AML-193 (cell line): Measurements from ENCODE around the gene GPC5.
"Not testable (repeated sequence)": the region's sequence is repeated elsewhere in the genome, so short reads cannot be mapped to it uniquely, and the experiment has no call there.

Experiments used
- DNase-seq, 2 experiments: peaks; one replicate each; lab custom pipeline; 2025; lab: John Stamatoyannopoulos, UW

The GPC5 gene

DNA sequence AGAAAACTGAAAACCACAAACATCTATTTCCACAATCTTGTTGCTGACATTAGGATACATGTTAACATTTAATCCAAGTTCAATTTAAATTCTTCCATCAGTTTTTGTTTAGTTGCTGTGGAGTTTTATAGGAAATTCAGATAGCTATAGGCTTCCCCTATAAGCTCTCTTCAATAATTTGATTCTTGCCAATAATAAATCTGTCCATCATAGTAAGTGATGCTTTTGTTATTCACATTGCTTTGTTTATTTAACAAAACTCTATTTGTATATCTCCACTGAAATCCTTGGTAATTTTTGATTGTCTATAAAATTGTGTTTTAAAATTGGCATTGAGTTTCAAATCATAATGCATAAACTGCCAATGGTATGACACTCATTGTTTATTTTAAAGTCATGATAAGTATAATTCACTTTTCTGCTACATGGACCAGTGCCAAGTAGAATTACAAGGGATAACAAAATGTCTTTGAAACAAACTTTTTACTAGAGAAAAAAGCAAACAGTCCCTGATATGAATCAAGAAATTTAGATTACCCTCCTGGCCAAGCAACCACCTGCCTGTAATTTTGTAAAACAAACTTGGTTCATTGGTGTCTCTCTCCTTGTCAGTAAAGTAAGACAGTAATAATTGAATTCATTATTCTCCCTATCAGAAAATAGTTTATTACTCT lies 1250.9 kb downstream of the GPC5 start:
- no peak for DNase-seq

DNA sequence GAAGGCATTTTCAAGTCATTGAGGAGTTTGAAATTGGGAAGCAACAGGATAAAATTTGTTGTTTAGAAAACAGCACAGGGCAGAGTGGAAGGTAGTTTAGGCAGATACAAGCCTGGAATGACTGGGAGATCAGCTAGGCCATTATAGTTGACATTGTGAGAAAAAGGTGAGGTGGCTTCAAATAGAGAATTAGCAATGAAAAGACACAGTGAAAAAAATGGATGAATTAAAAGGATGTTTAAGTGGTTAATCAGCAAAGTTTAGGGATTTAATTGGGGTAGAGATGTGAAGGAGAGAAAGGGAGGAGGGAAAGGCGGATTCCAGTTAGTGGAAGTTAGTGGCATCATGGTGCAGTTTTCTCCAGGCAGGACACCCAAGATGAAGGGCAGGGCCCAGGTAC lies 1257.7 kb downstream of the GPC5 start:
- DNase-seq = no peak

DNA sequence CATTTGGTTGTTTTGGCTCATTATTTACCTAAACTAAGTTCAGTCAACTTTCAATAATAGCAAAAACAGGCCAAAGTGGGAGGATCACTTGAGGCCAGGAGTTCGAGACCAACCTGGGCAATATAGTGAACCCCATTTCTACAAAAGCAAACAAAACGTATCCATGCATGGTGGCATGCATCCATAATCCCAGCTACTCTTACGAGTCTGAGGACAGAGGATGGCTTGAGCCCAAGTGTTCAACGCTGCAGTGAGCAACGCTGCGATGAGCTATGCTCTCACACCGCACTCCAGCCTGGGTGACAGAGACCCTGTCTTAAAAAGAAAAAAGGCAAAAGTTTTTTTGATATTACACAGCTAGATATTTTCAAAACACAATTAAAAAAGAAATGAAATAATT lies 1258.2 kb downstream of the GPC5 start:
- DNase-seq = no peak

DNA sequence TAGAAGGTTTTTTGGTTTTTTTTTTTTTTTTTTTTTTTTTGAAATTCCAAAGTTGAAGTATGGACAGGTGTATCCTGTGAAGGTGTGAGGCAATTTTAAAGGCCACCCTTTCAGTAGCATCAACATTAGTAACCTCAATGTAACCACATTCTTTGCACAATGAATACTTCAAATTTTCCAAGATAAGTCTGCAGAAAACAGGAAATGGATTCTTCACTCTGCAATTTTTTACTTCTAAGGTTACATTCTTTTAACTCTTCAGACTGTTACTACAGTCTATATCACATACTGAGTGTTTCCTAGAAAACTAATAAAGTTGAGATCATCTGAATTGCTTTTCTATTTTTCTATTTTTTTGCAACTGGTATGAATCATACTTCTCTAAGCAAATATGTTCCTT lies 1259.1 kb downstream of the GPC5 start:
- no peak for DNase-seq

DNA sequence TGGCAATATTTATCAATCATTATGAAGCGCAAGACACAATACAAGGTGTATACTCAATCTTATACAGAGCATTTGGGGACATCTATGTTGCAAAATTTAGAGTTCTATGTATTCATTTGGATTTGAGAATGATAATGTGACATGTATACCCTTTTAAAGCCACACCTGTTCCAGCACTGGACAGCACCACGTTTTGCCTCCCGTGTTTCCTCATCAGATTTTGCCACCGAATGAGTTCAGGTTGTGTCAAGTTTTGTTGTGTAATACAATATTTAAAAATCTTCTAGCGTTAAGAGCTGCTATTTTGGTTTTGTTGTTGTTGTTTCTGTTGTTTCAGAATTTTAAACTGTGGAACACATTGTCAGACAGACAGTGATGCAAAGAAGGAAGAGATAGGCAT lies 1259.9 kb downstream of the GPC5 start:
- no peak for DNase-seq

DNA sequence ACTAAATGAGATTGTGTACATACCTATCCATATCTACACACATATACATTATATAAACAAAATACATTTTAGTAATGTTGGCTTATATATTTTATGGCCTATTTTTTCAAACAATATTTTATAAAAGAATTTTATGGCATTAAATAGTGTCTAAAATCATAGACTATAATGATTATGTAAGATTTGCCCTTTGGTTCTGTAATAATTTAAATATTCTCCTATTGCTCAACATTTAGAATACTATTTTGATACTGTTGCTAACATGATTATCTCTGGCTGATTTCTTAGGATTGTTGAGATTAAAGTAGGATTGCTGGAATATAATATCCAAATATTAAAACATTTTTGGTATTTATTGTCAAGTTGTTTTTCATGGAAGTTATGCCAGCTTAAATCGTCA lies 1263.0 kb downstream of the GPC5 start:
- DNase-seq = no peak

DNA sequence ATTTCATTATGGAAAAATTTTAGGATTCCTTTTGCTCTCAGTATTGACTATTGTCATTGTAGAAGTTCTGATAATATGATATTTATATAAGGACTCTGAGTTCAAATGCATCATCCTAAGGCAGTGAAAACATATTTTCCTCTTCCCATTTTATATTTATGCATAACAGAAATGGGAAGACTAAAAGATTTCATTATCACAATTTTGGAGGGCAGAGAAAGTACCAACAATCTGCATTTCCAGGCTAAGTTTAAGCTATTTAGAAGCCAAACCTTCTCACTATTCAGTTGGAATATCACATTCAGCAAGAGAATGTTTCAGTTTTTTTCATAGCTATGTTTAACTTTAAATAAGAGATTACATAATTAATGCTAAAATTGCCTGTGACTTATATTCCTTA lies 1269.7 kb downstream of the GPC5 start:
- DNase-seq = no peak

DNA sequence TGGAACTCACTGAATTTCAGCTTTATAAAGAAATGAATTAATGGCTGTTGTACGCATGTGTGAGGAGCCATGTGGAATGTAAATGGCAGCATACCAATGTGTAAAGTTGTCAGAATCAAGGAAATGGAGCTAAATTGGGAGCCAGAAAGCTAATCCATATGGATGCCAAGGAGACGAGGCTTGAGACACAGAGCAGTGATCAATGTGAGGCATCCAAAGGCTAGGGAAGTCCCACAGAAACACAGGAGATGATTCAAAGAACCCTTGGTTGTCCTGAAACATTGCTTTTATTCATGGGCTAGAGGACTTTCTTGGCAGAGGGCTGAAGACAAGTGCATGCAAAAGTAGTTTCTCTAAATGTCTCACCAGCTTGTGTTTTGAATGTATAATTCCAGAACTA lies 1271.7 kb downstream of the GPC5 start:
- DNase-seq = no peak

DNA sequence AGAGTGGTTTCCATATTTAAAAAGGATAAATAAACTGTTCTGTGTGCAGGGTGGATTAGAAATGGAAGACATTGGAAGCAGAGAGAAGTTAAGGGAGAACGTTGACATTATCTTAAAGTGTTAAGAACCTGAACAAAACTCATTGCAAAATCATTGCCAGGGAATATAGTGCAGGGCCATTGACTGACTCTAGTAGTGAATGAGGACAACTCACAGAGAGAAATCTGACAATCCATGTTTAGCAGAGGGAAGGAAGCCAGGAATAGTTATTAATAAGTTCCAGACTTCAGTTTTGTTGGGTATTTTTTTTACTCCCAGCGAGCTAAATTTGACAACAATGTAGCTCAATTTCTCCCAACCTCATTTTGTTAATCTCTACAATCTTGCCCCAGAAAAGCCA lies 1273.4 kb downstream of the GPC5 start:
- no peak for DNase-seq

DNA sequence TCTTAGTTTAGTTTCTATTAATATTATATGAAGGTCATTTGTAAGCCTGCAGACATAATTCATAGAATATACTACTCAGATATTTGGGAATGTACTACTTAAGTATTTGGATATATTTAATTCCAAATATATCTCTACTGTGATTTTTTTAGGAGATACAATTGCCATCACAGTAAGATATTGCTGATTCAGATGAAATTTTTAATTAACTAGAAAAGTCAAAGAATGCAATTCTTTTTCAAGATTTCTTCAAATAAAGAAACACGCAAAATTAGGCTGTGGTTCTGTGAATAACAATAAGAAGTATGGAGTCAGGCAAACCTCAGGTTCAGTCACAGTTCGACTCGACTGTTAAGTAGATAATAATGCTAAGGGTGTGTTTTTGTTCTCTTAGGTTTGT lies 1277.8 kb downstream of the GPC5 start:
- no peak for DNase-seq

DNA sequence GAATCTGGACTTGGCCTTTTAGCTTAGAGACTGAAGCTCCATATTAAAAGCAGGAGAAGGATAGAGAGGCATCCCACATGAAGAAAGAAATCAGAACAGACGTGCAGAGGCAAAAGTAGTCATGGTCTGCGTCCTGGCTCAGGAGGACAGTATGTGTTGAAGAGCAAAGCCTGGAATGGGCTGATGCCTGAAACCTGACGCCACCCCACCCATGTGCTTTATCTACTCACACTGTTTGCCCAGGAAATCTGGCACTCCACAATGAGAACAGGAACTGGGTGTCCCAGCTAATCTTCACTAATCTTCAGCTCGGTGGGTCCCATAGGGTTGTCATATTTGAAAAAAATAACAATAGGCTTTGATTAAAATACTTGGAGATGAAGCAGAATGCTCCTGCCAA lies 1279.2 kb downstream of the GPC5 start:
- no peak for DNase-seq

DNA sequence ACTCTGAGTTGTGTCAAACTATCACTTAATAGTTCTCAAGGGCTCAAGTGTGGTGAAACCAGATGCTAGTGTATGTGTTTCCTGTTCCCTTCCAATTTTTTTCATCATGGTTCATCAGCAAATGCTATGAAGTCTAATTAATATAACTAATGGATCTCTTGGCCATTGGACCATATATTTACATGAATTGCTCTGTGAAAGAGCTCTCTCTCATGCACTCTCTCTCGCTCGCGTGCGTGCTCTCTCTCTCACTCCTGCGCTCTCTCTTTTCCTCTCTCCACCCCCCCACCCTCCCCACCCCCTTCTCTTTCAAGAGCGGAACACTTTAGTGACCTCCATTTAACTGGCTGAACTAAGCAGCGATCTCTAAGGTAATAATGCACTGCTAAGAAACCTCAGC lies 1281.2 kb downstream of the GPC5 start:
- no peak for DNase-seq

DNA sequence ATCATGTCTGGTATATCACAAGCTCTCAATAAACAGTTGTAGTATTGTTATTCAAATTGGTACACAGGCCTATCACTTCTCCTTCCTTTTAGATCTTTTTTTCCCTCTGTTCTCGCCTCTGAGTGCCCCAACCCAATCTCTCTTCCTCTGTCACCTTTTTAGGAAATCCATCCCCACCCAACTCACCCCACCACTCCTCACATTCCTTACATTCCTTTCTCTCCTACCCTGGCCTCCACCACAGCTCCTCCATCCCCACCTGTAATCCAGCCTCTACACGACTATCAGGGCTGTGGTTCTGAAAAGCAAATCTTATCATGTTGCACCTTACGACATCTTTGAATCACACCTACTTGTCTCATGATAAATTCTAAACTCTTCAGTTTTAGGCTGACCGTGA lies 1282.8 kb downstream of the GPC5 start:
- no peak for DNase-seq

DNA sequence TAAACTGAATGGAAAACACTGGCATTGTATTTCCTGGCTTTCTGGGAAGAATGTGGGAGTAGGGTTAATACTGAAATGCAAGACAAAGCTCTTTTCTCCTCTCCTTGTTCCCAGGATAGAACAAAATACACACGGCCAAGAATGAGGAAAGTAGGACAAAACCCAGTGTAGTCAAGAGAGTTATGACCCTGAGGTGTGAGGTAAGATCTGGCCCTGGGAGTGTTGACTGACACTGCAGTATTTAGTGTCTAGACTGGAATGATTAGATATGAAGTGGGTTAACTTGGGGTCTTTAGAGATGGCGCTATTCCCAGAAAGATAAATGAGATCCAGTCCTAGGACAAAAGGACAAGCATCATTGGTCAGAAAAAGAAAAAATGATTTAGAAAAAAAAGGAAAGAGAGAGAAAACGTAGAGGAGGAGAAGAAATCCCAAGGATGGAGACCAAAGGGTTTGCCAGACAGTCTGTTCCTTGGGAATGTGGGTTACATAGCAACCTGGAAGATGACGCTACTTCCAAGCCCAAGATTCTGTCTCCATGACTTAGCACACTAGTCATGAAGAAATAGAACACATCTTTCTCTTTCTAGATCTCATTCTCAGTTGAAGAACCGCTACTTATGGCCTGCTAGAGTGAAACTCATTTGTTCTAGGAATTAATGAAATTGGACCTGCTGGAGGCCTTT lies 1284.6 kb downstream of the GPC5 start:
- no peak for DNase-seq

DNA sequence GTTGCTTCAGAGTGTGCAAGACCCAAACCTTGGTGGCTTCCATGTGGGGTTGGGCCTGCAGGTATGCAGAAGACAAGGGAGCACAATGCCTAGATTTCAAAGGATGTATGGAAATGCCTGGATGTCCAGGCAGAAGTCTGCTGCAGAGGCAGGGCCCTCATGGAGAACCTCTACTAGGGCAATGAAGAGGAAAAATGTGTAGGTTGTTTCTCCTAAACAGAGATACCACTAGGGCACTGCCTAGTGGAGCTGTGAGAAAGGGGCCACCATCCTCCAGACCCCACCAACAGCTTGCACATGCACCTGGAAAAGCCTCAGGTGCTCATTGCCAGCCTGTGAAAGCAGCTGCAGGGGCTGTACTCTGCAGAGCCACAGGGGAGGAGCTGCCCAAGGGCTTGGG lies 1295.6 kb downstream of the GPC5 start:
- DNase-seq = no peak

DNA sequence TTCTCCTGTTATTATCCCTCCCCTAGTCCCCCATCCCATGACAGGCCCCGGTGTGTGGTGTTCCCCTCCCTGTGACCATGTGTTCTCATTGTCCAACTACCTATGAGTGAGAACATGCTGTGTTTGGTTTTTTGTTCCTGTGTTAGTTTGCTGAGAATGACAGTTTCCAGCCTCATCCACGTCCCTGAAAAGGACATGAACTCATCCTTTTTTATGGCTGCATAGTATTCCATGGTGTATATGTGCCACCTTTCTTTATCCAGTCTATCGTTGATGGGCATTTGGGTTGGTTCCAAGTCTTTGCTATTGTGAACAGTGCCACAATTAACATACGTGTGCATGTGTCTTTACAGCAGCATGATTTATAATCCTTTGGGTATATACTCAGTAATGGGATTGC lies 1297.4 kb downstream of the GPC5 start:
- not testable (repeated sequence) for DNase-seq

DNA sequence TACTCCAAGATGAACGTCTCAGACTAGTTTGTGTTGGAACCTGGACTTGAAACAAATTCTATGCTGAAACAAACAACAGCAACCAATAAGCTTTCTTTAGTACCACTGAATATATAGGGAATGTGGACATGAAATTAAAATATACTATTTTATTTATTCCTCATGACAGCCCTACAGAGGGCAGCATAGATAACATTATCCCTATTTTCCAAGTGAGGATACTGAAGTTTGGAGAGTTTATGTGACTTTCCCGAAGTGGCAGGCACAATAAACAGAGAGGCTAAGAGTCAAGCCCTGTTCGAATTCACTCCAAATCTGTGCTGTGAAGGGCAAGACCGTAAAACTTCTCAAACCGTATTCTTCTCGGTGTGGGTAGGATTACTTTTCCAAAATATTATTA lies 1318.3 kb downstream of the GPC5 start:
- DNase-seq = no peak

DNA sequence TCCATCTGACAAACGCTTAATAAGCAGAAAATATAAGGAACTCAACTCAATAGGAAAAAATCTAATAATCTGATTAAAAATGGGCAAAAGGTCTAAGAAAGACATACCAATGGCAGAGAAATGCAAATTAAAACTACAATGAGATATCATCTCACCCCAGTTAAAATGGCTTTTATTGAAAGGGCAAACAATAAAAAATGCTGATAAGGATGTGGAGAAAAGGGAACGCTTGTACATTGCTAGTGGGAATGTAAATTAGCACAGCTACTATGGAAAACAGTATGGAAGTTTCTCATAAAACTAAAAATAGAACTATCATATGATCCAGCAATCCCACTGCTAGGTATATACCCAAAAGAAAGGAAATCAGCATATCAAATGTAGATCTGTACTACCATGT lies 1319.4 kb downstream of the GPC5 start:
- no peak for DNase-seq

DNA sequence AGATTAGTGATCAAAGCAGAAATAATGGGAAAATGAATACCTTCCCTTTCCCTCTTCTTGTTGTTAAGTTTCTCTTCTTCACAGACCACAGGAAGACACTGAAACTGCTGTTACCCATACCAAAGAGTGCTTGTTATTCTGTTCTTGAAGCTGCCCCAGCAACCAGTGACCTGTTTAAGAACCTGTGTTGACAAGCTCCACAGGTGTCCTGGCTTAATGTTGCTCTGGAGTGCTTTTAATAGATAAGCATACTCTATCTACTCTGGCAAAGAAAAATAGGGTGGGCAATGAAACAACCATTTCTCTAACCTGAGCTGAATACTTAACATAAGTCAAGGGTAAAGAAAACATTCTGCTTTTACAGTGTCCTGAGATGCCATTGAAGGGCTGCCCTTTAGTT lies 1321.4 kb downstream of the GPC5 start:
- no peak for DNase-seq

DNA sequence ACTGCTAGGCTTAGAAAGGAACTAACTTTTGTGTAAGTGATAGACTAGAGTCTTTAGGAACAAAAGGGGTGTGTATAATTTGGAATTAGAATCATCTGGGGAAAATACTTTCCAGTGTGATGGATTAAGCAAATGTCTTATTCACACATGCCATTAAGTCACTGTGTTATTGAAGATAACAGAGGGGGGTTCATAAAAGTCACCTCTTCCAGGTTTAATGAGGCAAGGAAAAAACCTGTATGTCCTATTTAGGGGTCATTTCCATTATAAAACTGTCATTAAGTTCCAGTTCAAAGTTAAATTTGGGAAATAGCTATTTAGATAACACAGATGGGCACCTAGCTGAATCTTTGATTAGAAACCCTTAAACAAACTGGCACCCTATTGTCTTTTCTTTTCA lies 1323.2 kb downstream of the GPC5 start:
- DNase-seq = no peak

DNA sequence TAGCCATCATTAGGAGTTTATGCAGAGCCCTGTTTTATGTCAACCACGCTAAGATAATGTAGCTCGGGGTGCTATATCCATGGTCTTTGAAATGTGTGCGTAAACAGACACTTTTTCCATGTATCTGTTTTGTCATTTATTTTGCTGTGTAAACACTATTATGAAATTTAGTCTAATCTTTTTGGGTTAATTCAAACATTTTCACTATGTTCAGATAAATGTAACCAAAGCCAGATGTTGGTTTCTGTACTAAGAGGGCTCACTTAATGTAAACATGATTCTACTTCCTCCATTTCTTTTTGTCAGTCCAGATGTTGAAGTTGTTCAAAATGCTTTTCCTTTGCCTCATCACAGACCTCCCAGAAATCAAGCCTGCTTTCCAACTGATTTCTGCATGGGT lies 1328.7 kb downstream of the GPC5 start:
- DNase-seq = no peak

DNA sequence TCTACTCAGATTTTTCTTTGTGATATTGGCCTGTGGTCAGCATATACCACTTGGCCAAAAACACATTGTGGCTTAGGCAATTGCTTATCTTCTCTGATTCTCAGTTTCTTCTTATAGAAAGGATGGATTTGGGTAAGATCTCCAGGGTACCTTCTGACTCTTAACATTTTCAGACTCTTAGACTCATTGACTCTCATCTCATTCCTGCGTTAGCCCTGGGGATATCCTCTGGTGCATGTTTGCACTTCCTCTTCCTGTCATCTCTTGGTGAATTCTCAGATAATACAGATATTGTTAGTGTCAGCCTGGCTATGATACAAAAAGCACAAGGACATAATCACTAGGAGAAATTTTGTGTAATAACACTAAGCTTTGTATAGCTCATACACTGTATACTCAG lies 1335.6 kb downstream of the GPC5 start:
- DNase-seq = no peak

DNA sequence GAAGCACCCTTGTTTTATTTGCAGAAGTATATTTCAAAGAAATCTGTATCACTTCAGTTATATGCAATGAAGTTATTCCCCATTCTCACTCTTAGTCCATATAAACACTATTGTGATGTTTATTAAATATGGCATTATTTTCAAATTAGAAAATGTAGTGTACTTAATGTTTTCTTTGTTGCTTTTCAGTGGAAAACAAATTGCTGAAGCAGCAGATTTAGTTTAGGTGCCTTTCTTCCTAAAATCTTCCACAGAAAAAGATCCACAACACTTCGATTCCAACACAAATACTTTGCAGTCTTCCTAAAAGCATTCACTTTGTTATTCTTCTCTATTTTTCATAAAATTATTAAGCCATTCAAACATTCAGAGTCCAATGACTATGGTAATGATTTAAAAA lies 1336.1 kb downstream of the GPC5 start:
- no peak for DNase-seq

DNA sequence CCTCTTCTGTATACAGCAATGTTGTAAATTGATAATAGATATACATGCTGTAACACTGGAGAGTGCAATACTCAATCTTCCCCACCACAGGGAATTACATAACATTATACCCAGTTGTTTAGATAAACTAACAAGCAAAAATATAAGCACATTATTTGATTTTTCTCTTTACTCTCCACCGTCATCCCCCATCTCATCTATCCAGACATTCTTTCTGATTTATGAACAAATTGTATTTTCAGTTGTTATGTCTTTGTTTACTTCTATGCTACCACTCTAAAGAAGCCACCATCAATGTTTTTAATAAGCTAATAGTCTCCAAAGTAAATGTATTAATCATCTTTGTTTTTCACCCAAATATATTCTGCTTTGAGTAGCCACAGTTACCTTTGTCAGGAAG lies 1337.5 kb downstream of the GPC5 start:
- DNase-seq = no peak
